RWPE2 (cell line): ENCODE measurements around the gene EMD.

Source experiments
- ATAC-seq: fragments of 200-7000 bp; cut with Tn5 transposase; 3 replicates; pipeline ENCODE4 v1.9.1; 2021; ENCODE audit warnings: low read depth
- DNase-seq: peaks from one replicate; pipeline ENCODE4 v3.0.0-alpha.2; 2020; ENCODE audit warnings: low spot score
- H3K27ac ChIP-seq: fragments of 450-650 bp; 2 replicates; pipeline ENCODE4 v1.5.1; 2017; ENCODE audit warnings: mild to moderate bottlenecking; ENCODE audit not compliant: poor library complexity, severe bottlenecking
- H3K27me3 ChIP-seq: fragments of 250-450 bp; sonication (Bioruptor Pico); 2 replicates; pipeline ENCODE4 v1.5.1; 2021; ENCODE audit warnings: mild to moderate bottlenecking, moderate library complexity; ENCODE audit not compliant: insufficient read depth, poor library complexity, severe bottlenecking
- H3K36me3 ChIP-seq: fragments of 250-450 bp; sonication (Bioruptor Pico); 2 replicates; pipeline ENCODE4 v1.5.1; 2020; ENCODE audit warnings: low read depth, mild to moderate bottlenecking, moderate library complexity
- H3K4me1 ChIP-seq: fragments of 250-450 bp; sonication (Bioruptor Pico); 2 replicates; pipeline ENCODE4 v1.5.1; 2021; ENCODE audit warnings: mild to moderate bottlenecking, moderate library complexity; ENCODE audit not compliant: insufficient read depth, poor library complexity, severe bottlenecking
- H3K4me3 ChIP-seq: fragments of 250-450 bp; sonication (Bioruptor Pico); 2 replicates; pipeline ENCODE4 v1.5.1; 2021; ENCODE audit warnings: mild to moderate bottlenecking, moderate library complexity; ENCODE audit not compliant: severe bottlenecking
- H3K9me3 ChIP-seq: fragments of 250-450 bp; sonication (Bioruptor Pico); 2 replicates; pipeline ENCODE4 v1.5.1; 2021; ENCODE audit warnings: mild to moderate bottlenecking, moderate library complexity; ENCODE audit not compliant: severe bottlenecking
- CTCF ChIP-seq: fragments of 450-650 bp; IDR thresholded peaks from one replicate; pipeline ENCODE4 v1.5.1; 2017; ENCODE audit warnings: mild to moderate bottlenecking, moderate library complexity; ENCODE audit not compliant: poor library complexity, severe bottlenecking

The EMD gene

GRCh38 chrX:154376774-154377173, 2.3 kb upstream of the EMD start:
- no peaks in the 10 kb centered on the region for H3K27me3 ChIP-seq
- no peak overlapping the region for H3K4me3 ChIP-seq
- DNase-seq (no peak), ATAC-seq (no peak)
- peaks cover 6% of the 10 kb centered on the region for H3K4me1 ChIP-seq
- no peaks in the 10 kb centered on the region for H3K9me3 ChIP-seq
- peaks cover 15% of the 10 kb centered on the region for H3K36me3 ChIP-seq
- TF ChIP-seq CTCF: no peak
- H3K27ac ChIP-seq: peak overlapping the region; percentile 83

- ATAC-seq: peak; percentile 2; the same call in 2 of the 3 replicates
- DNase-seq: no peak
- no peak for TF ChIP-seq CTCF
- Histone ChIP-seq H3K4me3 (peak overlapping the region; percentile 41), H3K36me3 (peaks cover 24% of the 10 kb centered on the region), H3K4me1 (peaks cover 10% of the 10 kb centered on the region), H3K27me3 (no peaks in the 10 kb centered on the region), H3K27ac (peak overlapping the region; percentile 83), H3K9me3 (no peaks in the 10 kb centered on the region)
Observed at GRCh38 chrX:154378059-154378798, 866 bp upstream of the EMD start.

- H3K27me3 ChIP-seq: no peaks in the 10 kb centered on the region
- H3K36me3 ChIP-seq: peaks cover 24% of the 10 kb centered on the region
- TF ChIP-seq CTCF: no peak
- H3K9me3 ChIP-seq: no peaks in the 10 kb centered on the region
- peaks cover 8% of the 10 kb centered on the region for H3K4me1 ChIP-seq
- peak overlapping the region; percentile 76 for H3K27ac ChIP-seq
- H3K4me3 ChIP-seq: peak overlapping the region; percentile 87
- ATAC-seq (no peak), DNase-seq (no peak)
Observed at GRCh38 chrX:154379569-154379951, 465 bp downstream of the EMD start.

- H3K4me3 ChIP-seq: peak overlapping the region; percentile 87
- TF ChIP-seq CTCF: no peak
- peak overlapping the region; percentile 76 for H3K27ac ChIP-seq
- H3K9me3 ChIP-seq: no peaks in the 10 kb centered on the region
- no peak for DNase-seq
- H3K27me3 ChIP-seq: no peaks in the 10 kb centered on the region
- no peak for ATAC-seq
- peaks cover 24% of the 10 kb centered on the region for H3K36me3 ChIP-seq
- H3K4me1 ChIP-seq: peaks cover 8% of the 10 kb centered on the region
Observed at GRCh38 chrX:154380153-154380552, 1.1 kb downstream of the EMD start.

- ATAC-seq (no peak), DNase-seq (no peak)
- H3K36me3 ChIP-seq: peaks cover 24% of the 10 kb centered on the region
- peaks cover 8% of the 10 kb centered on the region for H3K4me1 ChIP-seq
- TF ChIP-seq CTCF: no peak
- no peaks in the 10 kb centered on the region for H3K9me3 ChIP-seq
- no peak overlapping the region for H3K4me3 ChIP-seq
- H3K27me3 ChIP-seq: no peaks in the 10 kb centered on the region
- H3K27ac ChIP-seq: peak overlapping the region; percentile 76
Observed at GRCh38 chrX:154380787-154381186, 1.7 kb downstream of the EMD start.
